NCI-H69 (cell line): ENCODE measurements around the gene FAM131C.
A peak's percentile ranks its signal among the peaks of the same experiment; 100 is the strongest.
"Not testable (repeated sequence)": the region's sequence is repeated elsewhere in the genome, so short reads cannot be mapped to it uniquely, and the experiment has no call there.

Experiments
- DNase-seq: peaks from one replicate; lab custom pipeline; 2025; lab: John Stamatoyannopoulos, UW

Gene FAM131C

DNA sequence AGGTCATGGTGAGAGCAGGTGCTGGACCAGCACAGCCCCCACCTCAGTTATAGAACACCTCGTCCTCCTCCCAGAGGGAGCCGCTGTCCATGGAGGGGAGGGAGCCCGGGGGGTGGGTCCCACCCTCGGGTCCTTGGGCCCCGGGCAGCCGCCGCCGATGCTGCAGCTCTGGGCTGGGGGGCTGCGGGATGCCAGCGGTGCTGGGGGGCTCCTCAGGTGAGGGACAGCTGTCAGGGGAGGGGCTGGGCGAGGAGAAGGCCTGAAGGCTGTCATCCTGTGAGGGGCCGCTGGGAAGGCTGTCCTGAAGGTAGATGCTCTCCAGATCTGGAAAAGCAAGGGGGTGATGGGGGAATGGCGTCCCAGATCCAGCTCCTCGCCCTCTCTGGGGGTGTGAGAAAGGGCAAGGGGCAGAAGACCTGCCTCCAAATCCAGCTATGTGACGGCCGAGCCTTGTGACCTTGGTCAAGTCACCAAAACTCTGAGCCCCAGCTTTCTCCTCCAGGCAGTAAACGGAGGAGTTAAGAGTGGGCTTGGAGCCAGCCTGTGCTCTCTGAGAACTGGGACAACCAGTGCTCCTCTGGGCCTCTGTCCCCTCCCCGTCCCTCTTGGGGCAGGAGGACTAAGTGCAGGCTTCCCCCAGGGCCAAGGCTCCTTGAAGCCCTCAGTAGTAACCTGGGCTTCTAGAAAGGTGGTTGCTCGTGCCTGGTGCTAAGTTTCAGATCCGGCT, 14.9 kb downstream of the FAM131C start:
- DNase-seq, result not testable (repeated sequence)

DNA sequence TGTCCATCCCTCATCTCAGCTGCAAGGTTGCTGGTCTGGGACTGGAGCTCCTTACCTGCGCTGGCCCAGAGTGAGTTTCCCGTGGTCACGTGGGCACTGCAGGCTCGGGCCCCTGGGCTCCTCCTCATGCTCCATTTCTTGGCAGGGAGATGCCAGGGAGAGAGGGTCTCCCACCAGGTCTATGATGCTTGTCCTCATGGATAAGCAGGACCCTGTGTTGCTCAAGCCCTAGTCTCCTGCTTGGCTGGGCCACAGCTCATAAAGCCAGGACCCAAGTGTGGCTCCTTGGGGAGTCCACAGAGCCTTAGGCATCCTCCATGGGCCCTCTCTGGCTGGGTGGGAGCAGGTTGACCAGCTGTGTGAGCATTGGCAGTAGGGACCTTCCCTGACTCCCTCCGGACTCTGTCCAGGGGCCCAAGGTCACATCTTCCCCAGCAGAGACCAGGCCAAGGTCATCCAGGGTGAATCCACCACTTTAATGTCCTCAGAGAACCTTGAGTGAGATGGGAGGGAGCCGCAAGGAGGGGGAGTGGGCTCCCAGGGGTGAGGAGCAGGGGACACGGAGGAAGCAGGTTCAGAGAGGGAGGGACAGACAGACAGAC, 16.0 kb downstream of the FAM131C start:
- DNase-seq, result not testable (repeated sequence)

DNA sequence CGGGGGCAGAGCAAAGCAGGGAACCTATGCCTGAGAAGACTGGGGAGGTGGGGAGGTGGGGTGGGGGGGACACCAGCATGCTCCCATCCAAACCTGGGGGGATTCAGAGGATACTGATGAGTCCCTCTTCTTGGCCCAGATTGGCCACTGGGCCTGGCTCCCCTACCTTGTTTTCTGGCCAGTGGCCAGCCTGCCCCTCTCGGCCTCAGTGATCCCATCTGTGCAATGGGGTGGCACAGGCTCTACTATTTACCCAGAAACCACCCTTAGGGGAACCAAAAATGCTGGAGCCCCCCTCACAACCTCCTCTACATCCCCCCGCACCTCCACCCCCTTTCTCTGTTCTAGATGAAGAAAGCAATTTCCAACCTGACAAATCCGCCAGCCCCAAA, 16.9 kb downstream of the FAM131C start:
- DNase-seq, result not testable (repeated sequence)

DNA sequence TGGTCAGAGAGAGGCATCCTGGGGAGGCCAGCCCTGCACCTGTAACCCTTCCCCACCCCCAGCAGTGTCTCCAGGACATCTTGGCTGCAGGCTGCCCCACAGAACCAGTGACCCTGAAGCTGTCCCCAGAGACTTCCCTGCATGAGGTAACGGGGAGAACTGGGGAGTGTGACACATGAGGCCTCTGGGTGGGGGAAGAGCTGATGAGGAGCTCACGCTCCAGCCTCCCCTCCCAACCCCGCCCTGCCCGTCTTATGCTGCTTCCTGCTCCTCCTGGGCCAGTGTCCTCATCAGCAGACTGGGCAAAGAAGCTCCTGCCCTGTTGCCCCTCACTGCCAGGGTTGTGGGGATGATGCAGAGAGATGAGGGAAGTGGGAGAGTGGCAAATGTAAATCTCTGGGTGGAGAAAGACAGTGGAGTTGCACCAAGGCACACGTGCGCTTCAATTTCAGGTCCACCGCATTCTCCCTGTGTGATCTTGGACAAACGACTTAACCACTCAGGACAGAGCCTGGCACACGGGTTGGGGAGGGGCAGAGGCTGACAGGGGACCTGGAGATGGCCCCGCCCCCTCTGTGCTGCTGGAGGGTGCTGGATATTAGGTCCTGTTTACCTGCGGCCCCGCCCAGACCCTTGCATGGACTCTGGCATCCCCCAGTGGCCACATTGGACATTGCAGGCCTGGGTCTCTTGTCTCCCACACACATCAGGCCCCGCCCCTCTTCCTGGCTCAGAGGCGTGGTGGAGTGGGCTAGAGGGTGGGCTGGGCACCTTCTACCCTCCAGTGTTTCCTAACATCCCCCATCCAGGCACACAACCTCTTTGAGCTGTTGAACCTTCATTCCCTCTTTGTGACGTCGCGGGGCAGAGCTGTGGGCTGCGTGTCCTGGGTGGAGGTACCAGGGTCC, 17.6 kb downstream of the FAM131C start:
- DNase-seq, result peak; percentile 80

DNA sequence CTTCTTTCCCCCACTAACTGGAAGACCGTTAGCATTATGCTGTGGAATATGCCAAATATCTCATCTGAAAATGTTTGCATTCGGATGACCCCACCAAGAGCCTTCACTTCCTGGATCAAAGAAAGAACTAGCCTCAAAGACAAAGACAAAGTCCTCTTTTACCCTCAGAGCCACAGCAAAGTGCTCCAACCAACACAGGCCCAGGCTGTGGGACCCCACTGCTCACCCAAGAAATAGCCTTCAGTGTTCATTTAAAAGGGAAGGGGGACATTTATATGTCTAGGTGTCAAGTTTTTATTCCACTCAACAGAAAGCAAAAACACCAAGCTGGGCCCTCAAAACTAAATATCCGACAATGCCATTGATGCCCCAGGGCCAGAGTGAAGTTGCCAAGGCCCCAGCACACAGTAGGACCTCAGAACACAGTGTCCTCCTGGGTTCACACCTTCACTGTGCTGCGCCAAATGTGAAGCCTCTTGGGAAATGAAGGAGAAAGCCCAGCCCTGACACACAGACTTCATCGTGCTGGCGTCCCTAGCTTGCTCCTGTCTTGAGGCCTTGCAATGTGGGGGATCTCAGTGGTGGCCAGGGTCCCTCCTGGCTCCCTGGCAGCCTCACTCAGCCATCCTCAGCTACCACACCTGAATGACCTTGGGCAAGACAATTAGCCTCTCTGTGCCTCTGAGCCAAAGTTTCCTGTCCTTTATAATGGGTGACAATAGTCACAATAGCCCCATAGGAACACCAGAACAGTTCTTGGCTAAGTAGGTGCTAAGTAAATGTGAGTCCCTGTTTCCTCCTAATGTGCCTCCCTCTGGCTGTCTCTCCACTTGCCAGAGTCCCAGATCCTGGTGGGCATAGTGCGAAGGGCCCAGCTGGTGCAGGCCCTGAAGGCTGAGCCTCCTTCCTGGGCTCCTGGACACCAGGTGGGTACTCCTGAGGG, 18.6 kb downstream of the FAM131C start:
- no peak for DNase-seq

DNA sequence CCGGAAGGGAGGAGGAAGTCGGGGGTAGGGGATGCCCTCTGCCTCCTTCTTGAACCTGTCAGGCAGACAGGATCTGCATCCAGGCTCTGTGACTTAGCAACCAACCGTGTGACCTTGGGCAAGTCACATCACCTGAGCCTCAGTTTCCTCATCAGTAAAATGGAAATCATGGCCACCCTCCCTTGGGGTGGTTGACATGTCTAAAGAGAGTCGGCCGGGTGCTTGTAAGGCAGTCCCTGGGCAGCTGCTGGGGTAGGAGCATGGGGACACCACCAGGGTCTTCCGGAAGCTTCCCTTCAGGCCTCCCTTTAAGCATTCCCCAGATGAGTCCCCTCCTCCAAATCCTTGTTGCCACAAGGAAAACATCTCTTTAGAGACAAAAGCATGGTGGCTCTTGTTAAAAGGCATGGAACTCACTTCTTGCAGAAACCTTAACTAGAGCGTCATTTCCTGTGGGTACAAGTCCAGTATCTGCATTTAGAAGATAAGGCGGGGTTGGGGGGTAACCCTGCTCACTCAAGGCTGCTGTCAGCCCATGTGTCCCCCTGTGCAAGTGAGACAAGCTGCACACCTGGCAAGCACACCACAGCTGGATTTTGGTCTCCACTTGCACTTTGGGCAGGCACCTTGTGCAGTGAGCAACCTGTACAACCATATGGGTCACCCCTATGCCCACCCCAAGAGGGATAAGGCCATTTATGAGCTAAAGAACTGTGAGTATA, 19.5 kb downstream of the FAM131C start:
- no peak for DNase-seq

DNA sequence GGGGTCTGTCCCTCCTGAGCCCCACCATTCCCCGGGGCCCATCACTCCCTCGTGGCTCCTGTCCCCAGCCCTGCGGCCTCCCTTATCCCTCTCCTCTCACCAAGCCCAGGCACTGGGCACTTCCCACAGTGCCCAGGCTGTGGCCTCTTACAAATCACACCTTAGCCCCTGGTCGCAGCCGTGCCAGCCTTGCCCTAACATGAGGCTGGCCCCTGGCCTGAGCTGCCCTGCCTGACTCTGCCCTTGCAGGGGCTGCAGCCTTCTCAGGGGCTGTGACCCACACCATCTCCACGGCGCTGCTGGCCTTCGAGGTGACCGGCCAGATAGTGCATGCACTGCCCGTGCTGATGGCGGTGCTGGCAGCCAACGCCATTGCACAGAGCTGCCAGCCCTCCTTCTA, 21.5 kb downstream of the FAM131C start:
- not testable (repeated sequence) for DNase-seq

DNA sequence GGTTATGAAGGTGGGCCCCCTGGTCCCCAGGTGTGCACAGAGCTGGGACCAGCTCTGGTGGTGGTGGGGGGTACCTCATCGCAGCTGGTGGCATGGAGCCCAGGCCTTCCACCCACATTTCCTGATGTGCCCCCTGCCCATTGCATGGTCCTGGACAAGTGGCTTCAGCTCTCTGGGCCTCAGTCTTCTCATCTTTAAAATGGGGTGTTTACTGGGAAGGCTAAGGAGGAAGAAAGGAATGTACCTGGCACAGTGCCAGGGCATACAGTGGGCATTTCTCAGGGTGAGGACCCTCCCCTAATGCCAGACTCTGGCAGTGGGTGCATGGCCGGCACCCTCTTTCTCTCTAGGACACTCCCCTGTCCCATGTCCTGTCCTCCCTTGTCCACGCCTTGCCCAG, 22.4 kb downstream of the FAM131C start:
- no peak for DNase-seq

DNA sequence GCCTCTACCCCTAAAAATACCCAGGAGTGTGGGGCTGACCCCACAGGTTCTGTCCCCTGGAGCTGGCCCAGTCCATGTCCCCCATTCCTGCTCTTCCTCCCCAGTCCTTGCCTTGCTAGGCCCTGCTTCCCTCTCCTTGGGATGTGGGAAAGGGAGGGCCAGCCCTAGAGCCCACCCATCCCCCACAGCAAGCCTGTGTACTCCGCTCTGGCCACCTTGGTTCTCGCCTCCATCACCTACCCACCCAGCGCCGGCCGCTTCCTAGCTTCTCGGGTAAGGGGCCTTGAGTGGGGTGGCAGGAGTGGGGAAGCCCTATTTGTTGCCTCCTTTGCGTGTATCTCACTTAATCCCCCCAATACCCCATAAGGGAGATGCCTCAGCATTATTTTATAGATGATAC, 23.1 kb downstream of the FAM131C start:
- DNase-seq, result no peak

DNA sequence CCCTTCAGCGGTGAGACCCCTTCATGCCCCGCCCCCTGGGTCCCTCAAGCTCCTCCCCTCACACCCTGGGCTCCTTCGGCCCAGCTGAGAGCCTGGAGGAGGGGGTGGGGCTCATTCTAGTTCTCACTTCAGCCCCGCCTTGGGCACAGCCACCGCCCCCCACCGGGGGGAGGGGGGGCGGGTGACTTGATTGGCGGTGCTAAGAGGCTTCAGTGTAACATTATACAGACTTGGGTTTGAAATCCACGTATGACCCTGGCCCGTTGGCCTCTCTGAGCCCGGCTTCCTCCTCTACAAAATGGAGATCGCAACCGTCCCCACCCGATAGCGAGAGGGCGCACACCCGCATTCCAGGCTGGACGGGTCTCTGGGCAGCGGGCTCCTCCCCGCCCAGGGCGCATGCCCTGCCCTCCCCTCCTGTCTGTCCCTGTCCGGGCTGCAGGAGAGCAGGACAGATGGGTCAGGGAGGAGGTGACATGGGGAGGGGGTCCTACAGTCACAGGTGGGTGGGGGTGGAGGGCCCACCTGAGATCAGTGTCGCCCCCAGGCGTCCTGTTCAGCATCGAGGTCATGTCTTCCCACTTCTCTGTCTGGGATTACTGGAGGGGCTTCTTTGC, 24.8 kb downstream of the FAM131C start:
- peak; percentile 70 for DNase-seq

DNA sequence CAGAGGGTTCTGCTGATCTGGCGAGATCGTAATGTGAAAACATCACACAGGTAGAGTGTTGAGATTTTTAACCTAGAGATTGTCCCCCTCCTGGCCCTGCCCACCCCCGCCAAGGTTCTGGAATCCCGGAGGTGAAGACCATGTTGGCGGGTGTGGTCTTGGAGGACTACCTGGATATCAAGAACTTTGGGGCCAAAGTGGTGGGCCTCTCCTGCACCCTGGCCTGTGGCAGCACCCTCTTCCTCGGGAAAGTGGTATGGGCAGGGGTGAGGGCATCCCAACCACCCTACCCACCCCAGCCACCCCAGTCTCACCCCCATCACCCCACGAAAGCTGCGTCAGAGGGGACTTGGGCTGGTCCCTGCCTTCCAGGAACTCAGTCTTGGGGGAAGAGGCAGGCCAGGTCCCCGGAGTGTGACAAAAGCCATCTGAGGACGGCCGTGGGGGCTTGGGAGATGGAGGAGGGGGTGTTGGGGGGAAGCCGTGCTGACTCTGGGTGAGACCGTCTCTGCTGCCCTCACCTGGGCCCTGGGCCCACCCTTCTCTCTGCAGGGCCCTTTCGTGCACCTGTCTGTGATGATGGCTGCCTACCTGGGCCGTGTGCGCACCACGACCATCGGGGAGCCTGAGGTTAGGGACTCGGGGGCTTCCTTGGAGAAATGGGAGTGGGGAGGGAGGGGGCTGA, 25.5 kb downstream of the FAM131C start:
- DNase-seq, result no peak

DNA sequence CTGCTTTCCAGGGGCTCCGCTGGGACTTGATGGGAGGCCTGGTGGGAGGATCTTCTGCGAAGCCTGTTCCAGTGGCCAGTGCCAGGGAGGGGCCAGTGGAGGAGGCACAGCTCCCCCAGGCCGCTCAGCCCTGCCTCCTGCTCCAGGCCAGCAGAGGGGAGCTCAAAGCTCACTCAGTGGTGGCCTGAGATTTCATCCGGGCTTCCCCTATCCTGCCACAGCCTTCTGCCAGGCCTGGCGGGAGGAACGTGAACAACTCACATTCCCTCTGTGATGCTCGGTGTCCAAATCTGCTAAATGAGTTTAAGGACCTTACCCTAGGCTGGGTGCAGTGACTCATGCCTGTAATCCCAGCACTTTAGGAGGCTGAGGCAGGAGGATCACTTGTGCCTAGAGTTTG, 26.6 kb downstream of the FAM131C start:
- no peak for DNase-seq

DNA sequence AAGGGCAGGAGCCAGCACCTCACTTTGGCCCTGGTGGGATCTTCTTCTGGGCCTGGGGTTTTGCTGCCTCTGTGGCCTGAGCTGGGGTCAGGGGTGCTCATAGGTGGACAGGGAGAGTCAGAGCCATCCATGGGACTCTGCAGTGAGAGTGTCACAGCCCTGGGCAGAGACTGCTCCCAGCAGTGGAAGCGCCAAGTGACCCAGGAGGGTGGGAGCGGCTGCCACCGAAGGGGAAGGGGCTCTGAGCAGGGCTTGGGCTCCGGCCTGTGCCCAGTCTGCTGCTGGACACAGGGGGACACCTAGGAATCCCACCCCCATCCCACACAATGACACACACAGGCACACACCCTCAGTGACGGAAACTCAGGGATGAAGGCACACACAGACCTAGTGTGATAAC, 29.5 kb downstream of the FAM131C start:
- no peak for DNase-seq

DNA sequence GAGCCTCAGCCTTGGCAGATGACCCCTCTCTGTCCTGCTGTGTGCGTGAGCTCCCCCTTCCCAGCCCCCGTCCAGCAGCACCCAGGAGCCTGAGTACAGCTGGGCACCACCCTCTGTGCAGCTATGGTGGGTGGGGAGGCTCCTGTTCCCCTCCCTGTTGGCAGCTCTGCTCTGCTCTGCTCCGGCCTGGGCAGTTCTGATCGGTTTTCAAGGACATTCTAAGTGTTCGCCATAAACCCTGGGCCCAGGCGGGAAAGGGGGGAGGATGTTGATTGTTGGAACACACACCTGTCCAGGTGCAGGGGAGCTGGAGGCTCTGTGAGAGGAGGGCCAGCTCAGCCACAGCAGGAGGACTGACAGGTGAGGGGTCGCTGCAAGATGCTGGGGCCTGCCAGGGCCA, 29.9 kb downstream of the FAM131C start, which contains the start of gene CLCNKB:
Gene CLCNKB, plus strand, starts transcription at position 262 of the 400 bp plus-strand sequence. CDS start 711 bp downstream, outside the sequence.
- no peak for DNase-seq

DNA sequence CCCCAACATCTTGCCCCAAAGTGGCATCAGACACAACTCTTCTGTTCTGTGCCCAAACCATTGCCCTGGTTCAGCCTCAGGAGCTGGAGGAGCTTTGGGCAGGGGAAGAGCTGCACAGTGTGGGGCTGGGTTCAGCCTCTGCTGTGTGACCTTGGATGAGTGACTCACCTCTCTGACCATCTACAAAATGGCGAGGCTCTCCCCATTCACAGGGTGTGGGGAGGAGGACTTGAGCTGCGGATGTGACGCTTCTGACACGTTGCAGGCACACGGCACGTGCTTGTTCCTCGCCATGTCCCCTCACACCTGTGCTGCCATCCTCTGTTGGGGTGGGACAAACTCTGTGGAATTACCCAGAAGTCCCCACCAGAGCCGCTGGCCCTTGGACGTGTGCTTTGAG, 30.8 kb downstream of the FAM131C start:
- DNase-seq, result not testable (repeated sequence)

DNA sequence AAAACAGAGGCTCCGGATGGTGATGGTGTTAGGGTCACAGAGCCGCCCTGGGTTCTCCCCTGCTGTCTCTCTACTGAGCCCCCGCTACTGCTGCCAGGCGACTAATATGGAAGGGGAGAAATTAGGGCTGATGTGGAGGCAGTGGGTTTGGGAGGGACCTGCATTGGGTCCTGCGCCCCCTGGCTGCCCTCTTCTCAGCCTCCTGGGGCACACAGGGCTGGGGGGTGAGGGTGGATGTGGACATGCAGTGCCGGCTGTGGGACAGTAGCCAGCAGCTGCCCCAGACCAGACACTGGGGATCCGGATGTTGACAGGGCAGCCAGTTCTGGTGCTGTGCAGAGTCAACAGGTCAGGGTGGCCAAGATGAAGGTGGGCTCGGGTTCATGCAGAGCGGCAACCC, 31.4 kb downstream of the FAM131C start:
- DNase-seq, result no peak

DNA sequence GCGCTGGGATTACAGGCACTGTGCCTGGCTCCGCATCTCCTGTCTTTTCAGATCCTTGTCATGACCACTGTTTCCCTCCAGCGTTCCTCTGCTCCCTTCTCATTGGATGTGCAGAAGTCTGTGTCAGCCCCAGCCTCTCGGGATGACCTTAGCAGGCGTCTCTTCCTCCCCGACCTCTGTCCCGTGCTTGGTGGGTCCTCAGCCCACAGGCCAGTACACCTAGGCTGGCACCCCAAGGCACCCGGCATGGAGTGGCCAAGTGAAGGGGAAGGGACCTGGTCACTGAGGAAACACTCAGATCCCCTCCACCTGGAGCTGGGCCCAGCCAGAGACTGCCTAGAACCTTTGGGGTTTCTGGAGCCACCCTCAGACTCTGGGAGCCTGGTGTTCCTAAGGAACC, 32.3 kb downstream of the FAM131C start:
- no peak for DNase-seq

DNA sequence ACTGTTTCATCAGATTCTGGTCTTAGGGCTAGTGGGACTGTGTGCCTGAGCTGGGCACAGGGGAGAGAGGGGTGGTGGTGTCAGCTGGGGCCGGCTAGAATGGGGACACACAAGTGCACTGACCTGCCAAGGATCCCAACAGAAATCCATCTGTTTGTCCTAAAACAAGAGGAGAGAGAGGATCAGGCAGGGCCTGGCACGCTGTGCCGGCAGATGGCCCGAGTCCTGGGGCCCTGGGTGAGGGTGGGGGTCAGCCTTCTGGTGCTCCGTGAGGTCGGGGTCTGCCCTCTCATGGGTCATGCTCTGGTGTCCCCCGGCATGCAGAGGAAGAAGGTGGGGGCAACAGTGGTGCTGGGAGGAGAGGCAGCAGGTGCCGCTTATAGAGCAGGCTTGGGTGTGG, 33.6 kb downstream of the FAM131C start:
- not testable (repeated sequence) for DNase-seq

DNA sequence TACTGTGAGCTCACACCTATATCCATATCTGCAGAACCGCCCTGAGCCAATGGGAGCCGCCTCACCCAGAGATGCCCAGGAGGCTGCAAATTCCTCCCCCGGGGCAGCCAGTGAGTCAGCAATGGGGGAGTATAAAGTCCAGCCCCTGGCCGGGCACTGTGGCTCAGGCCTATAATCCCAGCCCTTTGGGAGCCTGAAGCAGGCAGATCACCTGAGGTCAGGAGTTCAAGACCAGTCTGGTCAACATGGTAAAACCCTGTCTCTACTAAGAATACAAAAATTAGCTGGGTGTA, 34.9 kb downstream of the FAM131C start:
- DNase-seq, result no peak

DNA sequence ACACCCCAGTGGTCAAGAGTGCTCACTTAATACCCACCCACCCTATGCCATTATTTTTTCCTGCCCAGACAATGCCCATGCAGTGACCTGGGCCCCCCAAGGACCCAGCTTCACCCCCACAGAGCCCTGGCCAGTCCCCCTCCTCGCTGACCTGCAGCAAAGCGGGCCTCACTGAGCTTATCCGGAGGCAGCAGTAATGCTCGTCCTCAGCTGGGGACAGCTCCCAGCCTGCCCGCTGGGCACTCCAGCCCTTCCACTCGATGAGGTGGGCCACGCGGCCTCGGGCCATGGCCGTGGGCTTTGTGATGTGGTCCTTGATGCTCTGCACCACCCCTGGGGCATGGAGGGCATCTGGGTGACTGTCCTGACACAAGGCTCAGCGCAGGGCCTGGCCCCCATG, 37.0 kb downstream of the FAM131C start:
- not testable (repeated sequence) for DNase-seq
